ENCODE results near the gene LIN54.
"Not testable (repeated sequence)": the region's sequence is repeated elsewhere in the genome, so short reads cannot be mapped to it uniquely, and the experiment has no call there.

LIN54 gene

GRCh38 chr4:82989575-82990429 lies 20.8 kb downstream of the LIN54 start:
- in situ Hi-C loops (cut with MboI; ENCODE audit: low pct_unique_long_range_greater_than_20kb, low sequenced_read_pairs, unreplicated experiment) = no loop called here
- peak; percentile 58 for DNase-seq (ENCODE audit: low spot score)
- TF ChIP-seq CTCF (IDR thresholded peaks at IDR 0.05; ENCODE audit: extremely low read depth, insufficient read depth, missing control alignments) = no peak

- in situ Hi-C loops (cut with MboI; ENCODE audit: low pct_unique_long_range_greater_than_20kb, low sequenced_read_pairs, unreplicated experiment) = no loop called here
- no peak for TF ChIP-seq CTCF (IDR thresholded peaks at IDR 0.05; ENCODE audit: extremely low read depth, insufficient read depth, missing control alignments)
- DNase-seq (ENCODE audit: low spot score) = no peak
Observed at GRCh38 chr4:82988323-82988832, 22.2 kb downstream of the LIN54 start.

GRCh38 chr4:82987519-82987918 lies 23.1 kb downstream of the LIN54 start:
- DNase-seq (ENCODE audit: low spot score); in situ Hi-C loops (cut with MboI; ENCODE audit: low pct_unique_long_range_greater_than_20kb, low sequenced_read_pairs, unreplicated experiment): not testable (repeated sequence)

- no peak for DNase-seq (ENCODE audit: low spot score)
- no peak for TF ChIP-seq CTCF (IDR thresholded peaks at IDR 0.05; ENCODE audit: extremely low read depth, insufficient read depth, missing control alignments)
- in situ Hi-C loops (cut with MboI; ENCODE audit: low pct_unique_long_range_greater_than_20kb, low sequenced_read_pairs, unreplicated experiment) = no loop called here
Observed at GRCh38 chr4:82984459-82984858, 26.2 kb downstream of the LIN54 start.

GRCh38 chr4:82983444-82983843 lies 27.2 kb downstream of the LIN54 start:
- in situ Hi-C loops (cut with MboI; ENCODE audit: low pct_unique_long_range_greater_than_20kb, low sequenced_read_pairs, unreplicated experiment) = no loop called here
- TF ChIP-seq CTCF (IDR thresholded peaks at IDR 0.05; ENCODE audit: extremely low read depth, insufficient read depth, missing control alignments) = no peak
- DNase-seq (ENCODE audit: low spot score) = no peak

GRCh38 chr4:82981138-82981537 lies 29.5 kb downstream of the LIN54 start:
- DNase-seq (ENCODE audit: low spot score) = no peak
- in situ Hi-C loops (cut with MboI; ENCODE audit: low pct_unique_long_range_greater_than_20kb, low sequenced_read_pairs, unreplicated experiment) = no loop called here
- TF ChIP-seq CTCF (IDR thresholded peaks at IDR 0.05; ENCODE audit: extremely low read depth, insufficient read depth, missing control alignments) = no peak

GRCh38 chr4:82975792-82976191 lies 34.8 kb downstream of the LIN54 start:
- no peak for TF ChIP-seq CTCF (IDR thresholded peaks at IDR 0.05; ENCODE audit: extremely low read depth, insufficient read depth, missing control alignments)
- in situ Hi-C loops (cut with MboI; ENCODE audit: low pct_unique_long_range_greater_than_20kb, low sequenced_read_pairs, unreplicated experiment) = no loop called here
- DNase-seq (ENCODE audit: low spot score) = no peak

All from GM13977 (cell line).